Type B pancreatic cell (in vitro differentiated cells): Measurements from ENCODE around the gene ZNF423. TPM values are rescaled to one million over a fixed set of nuclear protein-coding genes. Genes with fewer than 3 reads are reported as not detected.

Source experiments
- DNase-seq: peaks from one replicate; pipeline ENCODE4 v3.0.0; 2021; ENCODE audit warnings: mixed read lengths; ENCODE audit not compliant: unreplicated experiment; ENCODE audit errors: extremely low spot score
- H3K27ac Mint-ChIP-seq: 2 replicates; pipeline ENCODE4 v1.8.0; 2021; ENCODE audit warnings: mild to moderate bottlenecking, mixed read lengths
- H3K27me3 Mint-ChIP-seq: 2 replicates; pipeline ENCODE4 v1.8.0; 2021; ENCODE audit warnings: mixed read lengths
- H3K36me3 Mint-ChIP-seq: 2 replicates; pipeline ENCODE4 v1.8.0; 2021; ENCODE audit warnings: mixed read lengths
- H3K4me1 Mint-ChIP-seq: one replicate; pipeline ENCODE4 v1.8.0; 2021; ENCODE audit warnings: mixed read lengths; ENCODE audit not compliant: unreplicated experiment
- H3K4me3 Mint-ChIP-seq: 2 replicates; pipeline ENCODE4 v1.8.0; 2021; ENCODE audit warnings: mild to moderate bottlenecking, mixed read lengths
- H3K9me3 Mint-ChIP-seq: 2 replicates; pipeline ENCODE4 v1.8.0; 2021; ENCODE audit warnings: mixed read lengths
- total RNA-seq: library from RNA; stranded (reverse); gene quantifications from 2 replicates; pipeline ENCODE4 v1.2.1, GENCODE V29; 2021; ENCODE audit warnings: low replicate concordance
- TF ChIP-seq, protein P1 (sequence below): fragments of 200-600 bp; sonication (generic); conservative IDR thresholded peaks from 2 replicates; pipeline ENCODE4 v1.5.0; 2021; ENCODE audit warnings: antibody characterized with exemption, mild to moderate bottlenecking

ZNF423 gene
- total RNA-seq, 1 donor from 2014 or later, result 72.6 TPM

- Mint-ChIP-seq H3K4me3 (no peak overlapping the region), H3K9me3 (no peaks in the 10 kb centered on the region), H3K27ac (no peak overlapping the region), H3K27me3 (peaks cover 9% of the 10 kb centered on the region), H3K4me1 (peaks cover 66% of the 10 kb centered on the region), H3K36me3 (peaks cover 9% of the 10 kb centered on the region)
- no peak for DNase-seq
- TF ChIP-seq, protein P1, sequence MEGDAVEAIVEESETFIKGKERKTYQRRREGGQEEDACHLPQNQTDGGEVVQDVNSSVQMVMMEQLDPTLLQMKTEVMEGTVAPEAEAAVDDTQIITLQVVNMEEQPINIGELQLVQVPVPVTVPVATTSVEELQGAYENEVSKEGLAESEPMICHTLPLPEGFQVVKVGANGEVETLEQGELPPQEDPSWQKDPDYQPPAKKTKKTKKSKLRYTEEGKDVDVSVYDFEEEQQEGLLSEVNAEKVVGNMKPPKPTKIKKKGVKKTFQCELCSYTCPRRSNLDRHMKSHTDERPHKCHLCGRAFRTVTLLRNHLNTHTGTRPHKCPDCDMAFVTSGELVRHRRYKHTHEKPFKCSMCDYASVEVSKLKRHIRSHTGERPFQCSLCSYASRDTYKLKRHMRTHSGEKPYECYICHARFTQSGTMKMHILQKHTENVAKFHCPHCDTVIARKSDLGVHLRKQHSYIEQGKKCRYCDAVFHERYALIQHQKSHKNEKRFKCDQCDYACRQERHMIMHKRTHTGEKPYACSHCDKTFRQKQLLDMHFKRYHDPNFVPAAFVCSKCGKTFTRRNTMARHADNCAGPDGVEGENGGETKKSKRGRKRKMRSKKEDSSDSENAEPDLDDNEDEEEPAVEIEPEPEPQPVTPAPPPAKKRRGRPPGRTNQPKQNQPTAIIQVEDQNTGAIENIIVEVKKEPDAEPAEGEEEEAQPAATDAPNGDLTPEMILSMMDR, result no peak
These were observed 11.6 kb downstream of the ZNF423 start for GRCh38 chr16:49844359-49844758.

DNA sequence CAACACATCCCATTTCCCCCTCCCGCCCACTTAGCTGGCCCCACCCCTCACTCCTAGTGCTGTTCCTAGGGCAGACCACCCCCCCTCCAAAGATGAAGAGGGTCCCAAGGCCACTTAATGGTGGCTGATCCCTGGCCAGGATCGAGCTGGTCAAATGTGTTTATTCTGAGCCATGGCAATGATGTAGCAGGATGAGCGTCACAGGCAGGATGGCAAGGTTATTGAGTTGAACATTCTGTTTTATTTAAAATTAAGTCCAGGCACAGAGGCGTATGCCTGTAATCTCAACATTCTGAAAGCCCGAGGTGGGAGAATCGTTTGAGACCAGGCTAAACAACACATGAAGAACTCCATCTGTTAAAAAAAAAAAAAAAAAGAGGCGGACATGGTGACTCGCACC is 12.2 kb downstream of the ZNF423 start:
- H3K4me3 Mint-ChIP-seq, result no peak overlapping the region
- peaks cover 9% of the 10 kb centered on the region for H3K36me3 Mint-ChIP-seq
- H3K27me3 Mint-ChIP-seq, result peaks cover 9% of the 10 kb centered on the region
- H3K27ac Mint-ChIP-seq, result no peak overlapping the region
- DNase-seq, result no peak
- H3K9me3 Mint-ChIP-seq, result no peaks in the 10 kb centered on the region
- H3K4me1 Mint-ChIP-seq, result peaks cover 60% of the 10 kb centered on the region
- TF ChIP-seq, protein P1, result no peak

- DNase-seq, result no peak
- Mint-ChIP-seq H3K27me3 (peaks cover 12% of the 10 kb centered on the region), H3K36me3 (peaks cover 4% of the 10 kb centered on the region), H3K4me1 (peaks cover 56% of the 10 kb centered on the region), H3K9me3 (no peaks in the 10 kb centered on the region), H3K27ac (no peak overlapping the region), H3K4me3 (no peak overlapping the region)
- TF ChIP-seq, protein P1, result no peak
These were observed 12.9 kb downstream of the ZNF423 start for GRCh38 chr16:49842972-49843371.

- Mint-ChIP-seq H3K9me3 (no peaks in the 10 kb centered on the region), H3K27me3 (peaks cover 20% of the 10 kb centered on the region), H3K27ac (no peak overlapping the region), H3K36me3 (peaks cover 4% of the 10 kb centered on the region), H3K4me1 (peaks cover 59% of the 10 kb centered on the region), H3K4me3 (peak overlapping the region; percentile 66)
- TF ChIP-seq, protein P1, result no peak
- DNase-seq, result no peak
These were observed 16.7 kb downstream of the ZNF423 start for GRCh38 chr16:49839017-49839825.

DNA sequence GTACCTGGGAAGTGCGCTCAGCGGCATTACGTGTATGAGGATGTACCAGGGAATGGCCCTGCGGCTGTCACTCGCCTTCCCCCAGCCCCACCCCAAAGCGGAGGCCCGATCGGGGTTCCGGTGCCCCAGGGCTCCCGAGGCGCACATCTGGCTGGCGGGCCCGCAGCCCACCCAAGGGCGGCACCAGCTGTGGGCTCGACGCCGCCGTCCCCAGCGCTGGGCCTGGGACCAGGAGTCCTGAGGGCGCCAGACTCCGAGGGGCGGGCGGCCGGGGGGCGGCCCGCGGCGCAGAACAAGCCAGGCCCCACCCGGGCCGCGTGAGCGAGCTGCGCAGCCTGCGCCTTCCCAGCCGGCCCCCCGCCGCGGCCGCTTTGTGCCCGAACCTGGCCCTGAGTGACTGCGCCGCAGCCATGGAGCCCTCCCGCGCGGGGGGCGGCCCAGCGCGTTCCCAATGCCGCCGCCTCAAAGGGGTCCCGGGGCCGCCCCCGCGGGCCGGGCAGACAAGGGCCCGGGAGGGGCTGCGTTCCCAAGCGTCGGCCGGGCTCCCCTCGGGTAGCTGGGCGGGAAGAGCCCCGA is 17.4 kb downstream of the ZNF423 start:
- no peak for DNase-seq
- H3K9me3 Mint-ChIP-seq, result no peaks in the 10 kb centered on the region
- peak overlapping the region; percentile 41 for H3K4me3 Mint-ChIP-seq
- H3K27ac Mint-ChIP-seq, result peak overlapping the region; percentile 54
- TF ChIP-seq, protein P1, result no peak
- H3K27me3 Mint-ChIP-seq, result peaks cover 20% of the 10 kb centered on the region
- H3K36me3 Mint-ChIP-seq, result peaks cover 4% of the 10 kb centered on the region
- peaks cover 55% of the 10 kb centered on the region for H3K4me1 Mint-ChIP-seq
